Gastroesophageal sphincter (tissue), 4 donors: ENCODE data around the gene HTR5A. TPM values are rescaled to one million over a fixed set of nuclear protein-coding genes. Genes with fewer than 3 reads are reported as not detected.

Experiments
- ATAC-seq: fragments of 150-250 bp; one replicate; pipeline ENCODE4 v1.9.1; 2016; ENCODE audit warnings: mild to moderate bottlenecking, moderate library complexity
- H3K27ac ChIP-seq, 4 donors: fragments of 200-600 bp; sonication (generic) in 3 of 4; 1 replicate in 3 of 4; 2 replicates in 1 of 4; pipeline ENCODE4 v1.5.1; 2016 to 2019
- H3K27me3 ChIP-seq: fragments of 200-600 bp; sonication (generic); one replicate; pipeline ENCODE4 v1.5.1; 2019
- H3K36me3 ChIP-seq, 2 donors: fragments of 200-600 bp; sonication (generic); one replicate each; pipeline ENCODE4 v1.5.1; 2019; ENCODE audit warnings: control low read depth in 1 of 2
- H3K4me1 ChIP-seq, 3 donors: fragments of 200-600 bp; sonication (generic); 1 replicate in 2 of 3; 2 replicates in 1 of 3; pipeline ENCODE4 v1.5.1; 2016 to 2019; ENCODE audit warnings: control low read depth in 2 of 3
- H3K4me3 ChIP-seq, 2 donors: fragments of 200-600 bp; sonication (generic); one replicate each; pipeline ENCODE4 v1.5.1; 2019; ENCODE audit warnings: mild to moderate bottlenecking in 1 of 2, moderate library complexity in 1 of 2
- H3K9me3 ChIP-seq, 3 donors: fragments of 200-600 bp; sonication (generic); one replicate each; pipeline ENCODE4 v1.5.1; 2017 to 2019; ENCODE audit warnings: control low read depth in 2 of 3
- EP300 ChIP-seq: sonication (generic); formaldehyde crosslinking; IDR thresholded peaks from one replicate; pipeline ENCODE4 v1.6.1; 2017; ENCODE audit warnings: antibody characterized with exemption, mild to moderate bottlenecking
- POLR2A ChIP-seq, 2 donors: fragments of 450-650 bp; IDR thresholded peaks; one replicate each; pipeline ENCODE4 v1.6.1; 2017; ENCODE audit warnings: antibody characterized with exemption in 2 of 2, mild to moderate bottlenecking in 2 of 2, moderate library complexity in 1 of 2
- POLR2AphosphoS5 ChIP-seq: sonication (generic); formaldehyde crosslinking; IDR thresholded peaks from one replicate; pipeline ENCODE4 v1.6.1; 2017; ENCODE audit warnings: antibody characterized with exemption
- WGBS, 2 donors: methylation state at CpG; one replicate each; pipeline ENCODE4 v1.1.5; 2018; ENCODE audit warnings: low coverage in 1 of 2; 5-methylcytosine and 5-hydroxymethylcytosine counted together
- total RNA-seq, 4 donors: library from RNA; depleted of rRNA; stranded (reverse); fragments of >200 nt; gene quantifications; one replicate each; pipeline ENCODE4 v1.1.0, GENCODE V29; 2016
- TF ChIP-seq, protein P1 (sequence below), 4 experiments: fragments of 200-600 bp in 2 of 4; fragments of 450-650 bp in 2 of 4; sonication (generic) in 1 of 4; IDR thresholded peaks; one replicate each; pipeline ENCODE4 v1.5.1; 2017 to 2019; ENCODE audit warnings: antibody characterized with exemption in 4 of 4, mild to moderate bottlenecking in 2 of 4, moderate library complexity in 2 of 4

HTR5A gene
- total RNA-seq, 4 donors from 2014 or later, result not detected

DNA sequence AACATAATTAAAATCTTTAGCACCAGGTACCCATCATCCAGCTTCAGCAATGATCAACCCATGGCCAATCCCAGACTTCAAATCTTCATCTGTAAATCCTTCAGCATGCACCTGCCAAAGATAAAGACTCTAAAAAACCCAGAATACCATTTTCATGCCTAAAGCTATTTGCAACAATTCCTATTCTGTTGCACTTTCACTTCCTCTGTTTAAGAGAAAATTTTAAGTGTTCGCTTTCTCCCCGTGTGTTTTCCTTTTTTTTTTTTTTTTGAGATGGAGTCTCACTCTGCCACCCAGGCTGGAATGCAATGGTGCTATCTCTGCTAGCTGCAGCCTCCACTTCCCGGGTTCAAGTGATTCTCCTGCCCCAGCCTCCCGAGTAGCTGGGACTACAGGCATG, 31.8 kb upstream of the HTR5A start:
- Histone ChIP-seq H3K4me3 (no peak overlapping the region), H3K4me1 (no peaks in the 10 kb centered on the region), H3K27ac (no peak overlapping the region), H3K9me3 (peaks cover 0 to 7% (median 0%) of the 10 kb centered on the region in 3 donors), H3K27me3 (peaks cover 43% of the 10 kb centered on the region), H3K36me3 (no peaks in the 10 kb centered on the region)
- WGBS, 2 donors, result 80 to 100% methylated on average over 2 to 4 of the region's 4 CpGs
- ATAC-seq, result no peak
- TF ChIP-seq POLR2AphosphoS5 (no peak), POLR2A (IDR thresholded peaks at IDR 0.05) (no peak), EP300 (no peak)
- TF ChIP-seq, protein P1, sequence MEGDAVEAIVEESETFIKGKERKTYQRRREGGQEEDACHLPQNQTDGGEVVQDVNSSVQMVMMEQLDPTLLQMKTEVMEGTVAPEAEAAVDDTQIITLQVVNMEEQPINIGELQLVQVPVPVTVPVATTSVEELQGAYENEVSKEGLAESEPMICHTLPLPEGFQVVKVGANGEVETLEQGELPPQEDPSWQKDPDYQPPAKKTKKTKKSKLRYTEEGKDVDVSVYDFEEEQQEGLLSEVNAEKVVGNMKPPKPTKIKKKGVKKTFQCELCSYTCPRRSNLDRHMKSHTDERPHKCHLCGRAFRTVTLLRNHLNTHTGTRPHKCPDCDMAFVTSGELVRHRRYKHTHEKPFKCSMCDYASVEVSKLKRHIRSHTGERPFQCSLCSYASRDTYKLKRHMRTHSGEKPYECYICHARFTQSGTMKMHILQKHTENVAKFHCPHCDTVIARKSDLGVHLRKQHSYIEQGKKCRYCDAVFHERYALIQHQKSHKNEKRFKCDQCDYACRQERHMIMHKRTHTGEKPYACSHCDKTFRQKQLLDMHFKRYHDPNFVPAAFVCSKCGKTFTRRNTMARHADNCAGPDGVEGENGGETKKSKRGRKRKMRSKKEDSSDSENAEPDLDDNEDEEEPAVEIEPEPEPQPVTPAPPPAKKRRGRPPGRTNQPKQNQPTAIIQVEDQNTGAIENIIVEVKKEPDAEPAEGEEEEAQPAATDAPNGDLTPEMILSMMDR (IDR thresholded peaks at IDR 0.05), result no peak

DNA sequence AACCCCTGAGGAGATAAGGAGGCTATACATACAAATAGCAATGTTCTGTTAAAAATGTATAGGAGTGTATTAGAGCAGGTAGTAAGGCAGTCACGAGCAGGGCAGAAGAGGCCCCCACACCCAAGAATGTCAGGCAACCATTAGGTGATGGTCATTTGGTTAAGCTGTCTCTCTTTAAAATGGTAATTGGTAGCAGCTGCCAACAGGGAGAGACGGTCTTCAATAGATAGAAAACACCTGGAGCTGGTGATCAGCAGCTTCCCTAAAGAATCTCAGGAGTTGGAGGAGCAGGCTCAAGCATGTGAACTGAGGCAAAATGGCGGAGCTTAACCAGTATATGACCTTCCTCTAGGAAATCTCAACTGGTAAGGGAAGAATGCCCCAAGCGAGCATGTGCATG, 26.4 kb upstream of the HTR5A start:
- peaks cover 0 to 7% (median 0%) of the 10 kb centered on the region in 3 donors for H3K9me3 ChIP-seq
- H3K4me1 ChIP-seq, result no peaks in the 10 kb centered on the region
- TF ChIP-seq POLR2AphosphoS5 (no peak), POLR2A (IDR thresholded peaks at IDR 0.05) (no peak)
- ATAC-seq, result no peak
- H3K27ac ChIP-seq, result no peak overlapping the region
- no peak overlapping the region for H3K4me3 ChIP-seq
- peaks cover 33% of the 10 kb centered on the region for H3K27me3 ChIP-seq
- WGBS, 2 donors, result 33 to 54% methylated on average over 4 of the region's 4 CpGs
- no peaks in the 10 kb centered on the region for H3K36me3 ChIP-seq

GRCh38 chr7:155048006-155048405, 22.1 kb upstream of the HTR5A start:
- Histone ChIP-seq H3K4me3 (no peak overlapping the region), H3K27ac (no peak overlapping the region), H3K27me3 (peaks cover 2% of the 10 kb centered on the region), H3K9me3 (peaks cover 0 to 2% (median 0%) of the 10 kb centered on the region in 3 donors), H3K4me1 (no peaks in the 10 kb centered on the region), H3K36me3 (no peaks in the 10 kb centered on the region)
- no peak for ATAC-seq
- WGBS, 2 donors, result 7 to 53% methylated on average over 2 to 4 of the region's 4 CpGs
- TF ChIP-seq, protein P1 (IDR thresholded peaks at IDR 0.05), result no peak
- TF ChIP-seq POLR2AphosphoS5, result no peak
- TF ChIP-seq POLR2A (IDR thresholded peaks at IDR 0.05), result no peak

DNA sequence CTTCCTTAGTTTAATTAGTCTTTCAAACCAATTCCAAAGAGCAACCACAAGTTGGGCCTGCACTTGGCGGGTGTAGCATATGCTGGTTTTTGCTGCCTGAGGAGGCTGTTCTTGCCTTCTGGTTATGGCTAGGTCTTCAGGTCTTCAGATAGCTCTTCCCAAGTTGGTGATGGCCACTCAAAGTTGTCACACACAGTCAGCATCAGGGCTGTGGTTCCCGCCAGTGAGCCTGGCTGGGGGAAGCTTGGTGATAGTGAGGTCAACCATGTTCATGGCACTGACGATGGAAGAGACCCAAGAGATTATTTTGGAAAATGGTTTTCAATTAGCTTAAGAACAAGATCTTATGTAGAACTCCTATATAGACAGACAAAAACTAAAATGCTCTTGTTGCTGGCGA, 18.8 kb upstream of the HTR5A start:
- Histone ChIP-seq H3K36me3 (no peaks in the 10 kb centered on the region), H3K4me1 (no peaks in the 10 kb centered on the region), H3K27me3 (no peaks in the 10 kb centered on the region), H3K9me3 (no peaks in the 10 kb centered on the region), H3K27ac (no peak overlapping the region), H3K4me3 (no peak overlapping the region)
- no peak for TF ChIP-seq POLR2A (IDR thresholded peaks at IDR 0.05)
- TF ChIP-seq, protein P1 (IDR thresholded peaks at IDR 0.05), result no peak
- TF ChIP-seq POLR2AphosphoS5, result no peak
- no peak for TF ChIP-seq EP300
- ATAC-seq, result no peak
- WGBS, 2 donors, result 91 to 92% methylated on average over 2 of the region's 4 CpGs

DNA sequence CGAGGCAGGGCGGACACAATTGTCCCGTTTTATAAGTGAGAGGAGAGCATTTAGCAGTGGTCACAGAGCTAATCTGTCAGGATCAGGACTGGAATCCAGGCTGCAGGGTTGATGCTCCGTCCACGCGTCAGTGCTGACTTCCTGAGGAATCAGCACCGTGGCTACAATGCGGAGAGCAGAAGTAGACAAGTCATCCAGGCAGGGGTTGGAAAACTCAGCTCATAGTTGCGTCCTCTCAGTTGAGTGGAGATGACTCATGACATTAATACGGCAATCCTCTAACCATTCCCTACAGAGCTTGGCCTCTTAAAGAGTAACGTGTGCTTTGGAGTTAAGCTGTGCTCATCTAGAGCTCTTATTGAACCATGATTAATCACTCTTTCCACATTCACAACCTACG, 17.1 kb upstream of the HTR5A start:
- no peak overlapping the region for H3K4me3 ChIP-seq
- TF ChIP-seq POLR2AphosphoS5, result no peak
- H3K36me3 ChIP-seq, result no peaks in the 10 kb centered on the region
- WGBS, 2 donors, result 58 to 80% methylated on average over 4 to 10 of the region's 12 CpGs
- H3K27ac ChIP-seq, result no peak overlapping the region
- no peak for ATAC-seq
- no peaks in the 10 kb centered on the region for H3K9me3 ChIP-seq
- no peaks in the 10 kb centered on the region for H3K27me3 ChIP-seq
- no peaks in the 10 kb centered on the region for H3K4me1 ChIP-seq

DNA sequence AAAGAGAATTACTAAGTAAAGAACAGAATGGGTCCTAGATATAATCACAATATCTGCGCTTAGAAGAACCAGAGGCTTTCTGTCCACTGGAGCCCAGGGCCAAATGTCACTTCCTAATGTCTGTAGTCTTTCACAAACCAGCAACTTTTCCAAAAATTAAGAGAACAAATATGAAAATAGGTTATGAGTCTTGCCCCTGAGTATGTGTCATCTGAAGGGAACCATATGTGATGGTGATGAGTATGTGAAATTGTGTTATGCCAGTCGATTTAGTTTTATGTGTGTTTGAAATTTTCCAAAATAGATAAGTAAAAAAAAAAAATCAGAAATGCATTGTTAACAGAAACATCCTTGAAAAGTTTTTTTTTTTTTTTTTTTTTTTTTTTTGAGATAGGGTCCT, 15.4 kb upstream of the HTR5A start:
- Histone ChIP-seq H3K27me3 (peaks cover 9% of the 10 kb centered on the region), H3K4me3 (no peak overlapping the region), H3K36me3 (no peaks in the 10 kb centered on the region), H3K27ac (no peak overlapping the region), H3K4me1 (no peaks in the 10 kb centered on the region), H3K9me3 (no peaks in the 10 kb centered on the region)
- no peak for ATAC-seq
- no peak for TF ChIP-seq POLR2A (IDR thresholded peaks at IDR 0.05)
- TF ChIP-seq, protein P1 (IDR thresholded peaks at IDR 0.05), result no peak
- TF ChIP-seq POLR2AphosphoS5, result no peak
- TF ChIP-seq EP300, result no peak
- 34 to 68% methylated on average over 2 of the region's 2 CpGs for WGBS, 2 donors
